DND-41 (cell line): Measurements from ENCODE around the gene CTNNA3.
"Not testable (repeated sequence)": the region's sequence is repeated elsewhere in the genome, so short reads cannot be mapped to it uniquely, and the experiment has no call there.

ENCODE experiments used
- ATAC-seq: fragments of 200-7000 bp; cut with Tn5 transposase; 3 replicates; pipeline ENCODE4 v1.9.1; 2021; ENCODE audit warnings: low read depth; ENCODE audit not compliant: insufficient read depth
- DNase-seq: peaks from one replicate; pipeline ENCODE4 v3.0.0-alpha.2; 2020
- H2AFZ ChIP-seq: 2 replicates; pipeline ENCODE4 v1.6.0; 2012; ENCODE audit warnings: low read depth, low read length
- H3K27ac ChIP-seq: 2 replicates; pipeline ENCODE4 v1.5.1; 2012; ENCODE audit warnings: low read length, inconsistent platforms
- H3K27me3 ChIP-seq: fragments of 200-600 bp; sonication (generic); 2 replicates; pipeline ENCODE4 v1.6.0; 2012; ENCODE audit warnings: low read length, mild to moderate bottlenecking, inconsistent platforms; ENCODE audit not compliant: insufficient read depth, poor library complexity
- H3K36me3 ChIP-seq: 2 replicates; pipeline ENCODE4 v1.5.1; 2012; ENCODE audit warnings: low read length, inconsistent platforms; ENCODE audit not compliant: insufficient read depth
- H3K4me1 ChIP-seq: 2 replicates; pipeline ENCODE4 v1.5.1; 2012; ENCODE audit warnings: mild to moderate bottlenecking, low read length; ENCODE audit not compliant: insufficient read depth
- H3K4me2 ChIP-seq: 2 replicates; pipeline ENCODE4 v1.6.0; 2012; ENCODE audit warnings: mild to moderate bottlenecking, moderate library complexity, low read length, inconsistent platforms; ENCODE audit not compliant: insufficient read depth
- H3K4me3 ChIP-seq, 2 experiments: fragments of 200-600 bp in 1 of 2; shearing (Covaris generic) in 1 of 2; 2 replicates each; pipeline ENCODE4 v1.5.1; 2012 to 2016; ENCODE audit warnings: inconsistent platforms in 2 of 2, low read length in 2 of 2, mild to moderate bottlenecking in 2 of 2, low read depth in 1 of 2, moderate library complexity in 1 of 2
- H3K79me2 ChIP-seq: 2 replicates; pipeline ENCODE4 v1.6.0; 2012; ENCODE audit warnings: low read length, inconsistent platforms; ENCODE audit not compliant: insufficient read depth
- H3K9ac ChIP-seq: 2 replicates; pipeline ENCODE4 v1.6.0; 2012; ENCODE audit warnings: low read depth, mild to moderate bottlenecking, inconsistent platforms, low read length, moderate library complexity
- H3K9me3 ChIP-seq: 2 replicates; pipeline ENCODE4 v1.5.1; 2012; ENCODE audit warnings: low read length, moderate library complexity, mild to moderate bottlenecking, inconsistent platforms; ENCODE audit not compliant: insufficient read depth, severe bottlenecking
- H4K20me1 ChIP-seq: 2 replicates; pipeline ENCODE4 v1.6.0; 2012; ENCODE audit warnings: low read length; ENCODE audit not compliant: insufficient read depth
- EZH2 ChIP-seq: IDR thresholded peaks from 3 replicates; pipeline ENCODE4 v1.6.1; 2012; ENCODE audit warnings: borderline replicate concordance, low read depth, mild to moderate bottlenecking, moderate library complexity, low read length, inconsistent platforms; ENCODE audit not compliant: severe bottlenecking
- TF ChIP-seq, protein P1 (sequence below): IDR thresholded peaks from 2 replicates; pipeline ENCODE4 v1.5.1; 2012; ENCODE audit warnings: borderline replicate concordance, low read length, moderate library complexity, mild to moderate bottlenecking; ENCODE audit not compliant: poor library complexity, severe bottlenecking; ENCODE audit errors: extremely low read depth

CTNNA3 gene

DNA sequence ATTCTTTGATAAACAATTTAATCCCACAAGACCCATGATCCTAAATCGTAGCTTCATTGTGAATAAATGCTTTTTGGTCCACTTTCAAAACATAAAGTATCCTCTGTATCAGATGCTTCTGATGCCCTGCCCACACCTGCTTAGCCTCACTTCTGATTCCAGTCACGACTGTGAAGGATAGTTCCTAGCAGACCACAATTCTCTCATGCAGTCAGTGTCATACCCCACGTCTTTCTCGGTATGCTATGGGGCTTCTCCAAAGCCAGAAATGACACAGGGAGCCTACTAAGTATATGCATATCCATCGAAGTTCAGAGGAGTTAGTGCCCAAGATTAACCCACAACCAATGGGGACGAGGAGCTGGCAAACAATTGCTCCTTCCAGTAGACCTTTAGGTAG lies 27.6 kb upstream of the CTNNA3 start:
- H4K20me1 ChIP-seq: no peaks in the 10 kb centered on the region
- H3K27me3 ChIP-seq: peaks cover 3% of the 10 kb centered on the region
- no peaks in the 10 kb centered on the region for H3K36me3 ChIP-seq
- ATAC-seq (no peak), DNase-seq (no peak)
- TF ChIP-seq, protein P1, sequence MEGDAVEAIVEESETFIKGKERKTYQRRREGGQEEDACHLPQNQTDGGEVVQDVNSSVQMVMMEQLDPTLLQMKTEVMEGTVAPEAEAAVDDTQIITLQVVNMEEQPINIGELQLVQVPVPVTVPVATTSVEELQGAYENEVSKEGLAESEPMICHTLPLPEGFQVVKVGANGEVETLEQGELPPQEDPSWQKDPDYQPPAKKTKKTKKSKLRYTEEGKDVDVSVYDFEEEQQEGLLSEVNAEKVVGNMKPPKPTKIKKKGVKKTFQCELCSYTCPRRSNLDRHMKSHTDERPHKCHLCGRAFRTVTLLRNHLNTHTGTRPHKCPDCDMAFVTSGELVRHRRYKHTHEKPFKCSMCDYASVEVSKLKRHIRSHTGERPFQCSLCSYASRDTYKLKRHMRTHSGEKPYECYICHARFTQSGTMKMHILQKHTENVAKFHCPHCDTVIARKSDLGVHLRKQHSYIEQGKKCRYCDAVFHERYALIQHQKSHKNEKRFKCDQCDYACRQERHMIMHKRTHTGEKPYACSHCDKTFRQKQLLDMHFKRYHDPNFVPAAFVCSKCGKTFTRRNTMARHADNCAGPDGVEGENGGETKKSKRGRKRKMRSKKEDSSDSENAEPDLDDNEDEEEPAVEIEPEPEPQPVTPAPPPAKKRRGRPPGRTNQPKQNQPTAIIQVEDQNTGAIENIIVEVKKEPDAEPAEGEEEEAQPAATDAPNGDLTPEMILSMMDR: no peak
- no peak for TF ChIP-seq EZH2
- H2AFZ ChIP-seq: no peak overlapping the region
- H3K4me1 ChIP-seq: no peaks in the 10 kb centered on the region
- no peak overlapping the region for H3K4me2 ChIP-seq
- H3K79me2 ChIP-seq: no peaks in the 10 kb centered on the region
- H3K9ac ChIP-seq: no peak overlapping the region
- no peak overlapping the region for H3K27ac ChIP-seq
- H3K9me3 ChIP-seq: no peaks in the 10 kb centered on the region
- no peak overlapping the region for H3K4me3 ChIP-seq

DNA sequence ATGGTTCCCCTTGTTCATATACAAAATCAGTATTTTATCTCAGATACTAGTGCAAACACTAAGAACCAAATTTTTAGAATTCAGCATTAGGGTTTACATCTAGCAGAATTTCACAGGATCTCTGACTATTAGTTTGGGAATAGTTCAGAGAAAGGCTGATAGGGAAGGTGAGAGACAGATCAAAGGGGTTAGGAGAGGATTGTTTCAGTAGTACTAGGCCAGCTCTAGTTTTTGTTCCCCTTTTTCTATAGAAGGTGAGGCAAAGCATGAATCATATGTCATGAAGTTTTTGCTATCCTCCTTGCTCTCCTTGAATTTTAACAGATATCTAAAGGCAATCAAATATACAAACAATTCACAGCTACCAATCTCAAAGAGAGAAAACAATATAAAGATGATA lies 26.1 kb upstream of the CTNNA3 start:
- H3K27me3 ChIP-seq: peaks cover 3% of the 10 kb centered on the region
- no peak for TF ChIP-seq EZH2
- TF ChIP-seq, protein P1: no peak
- no peak overlapping the region for H3K27ac ChIP-seq
- H3K36me3 ChIP-seq: no peaks in the 10 kb centered on the region
- H3K4me1 ChIP-seq: no peaks in the 10 kb centered on the region
- H2AFZ ChIP-seq: no peak overlapping the region
- H3K9me3 ChIP-seq: no peaks in the 10 kb centered on the region
- DNase-seq (no peak), ATAC-seq (no peak)
- H3K4me2 ChIP-seq: no peak overlapping the region
- no peaks in the 10 kb centered on the region for H3K79me2 ChIP-seq
- no peaks in the 10 kb centered on the region for H4K20me1 ChIP-seq
- no peak overlapping the region for H3K4me3 ChIP-seq
- no peak overlapping the region for H3K9ac ChIP-seq

DNA sequence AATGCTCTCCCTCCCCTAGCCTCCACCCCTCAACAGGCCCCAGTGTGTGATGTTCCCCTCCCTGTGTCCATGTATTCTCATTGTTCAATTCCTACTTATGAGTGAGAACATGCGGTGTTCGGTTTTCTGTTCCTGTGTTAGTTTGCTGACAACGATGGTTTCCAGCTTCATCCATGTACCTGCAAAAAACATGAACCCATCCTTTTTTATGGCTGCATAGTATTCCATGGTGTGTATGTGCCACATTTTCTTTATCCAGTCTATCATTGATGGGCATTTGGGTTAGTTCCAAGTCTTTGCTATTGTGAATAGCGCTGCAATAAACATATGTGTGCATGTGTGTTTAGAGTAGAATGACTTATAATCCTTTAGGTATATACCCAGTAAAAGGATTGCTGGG lies 20.5 kb upstream of the CTNNA3 start:
- not testable (repeated sequence) for H3K9ac ChIP-seq, H3K79me2 ChIP-seq, H3K4me3 ChIP-seq, H3K27me3 ChIP-seq, H3K27ac ChIP-seq, H3K4me2 ChIP-seq, DNase-seq, H3K9me3 ChIP-seq, H3K4me1 ChIP-seq, H3K36me3 ChIP-seq, H4K20me1 ChIP-seq, ATAC-seq, H2AFZ ChIP-seq

DNA sequence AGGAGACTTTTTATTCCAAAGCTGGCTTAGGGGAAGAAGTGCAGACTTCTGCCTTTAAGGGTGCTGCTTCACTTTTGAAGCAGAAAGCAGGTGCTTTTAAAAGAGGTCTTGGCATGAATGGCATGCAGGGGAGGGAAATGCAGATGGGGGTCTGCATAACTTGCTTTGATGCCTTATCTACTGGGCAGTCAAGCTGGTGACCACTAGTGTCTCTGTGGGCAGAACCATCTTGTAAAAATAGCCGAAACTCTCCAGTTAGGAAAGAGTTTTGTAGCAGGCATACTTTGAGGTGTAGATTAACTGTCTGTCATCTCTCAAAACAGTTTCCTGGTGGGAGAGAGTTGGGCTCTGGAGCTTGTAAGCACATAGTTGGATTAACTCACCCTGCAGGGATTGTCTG lies 9.9 kb upstream of the CTNNA3 start:
- no peaks in the 10 kb centered on the region for H4K20me1 ChIP-seq
- no peak for TF ChIP-seq EZH2
- TF ChIP-seq, protein P1: no peak
- H3K4me3 ChIP-seq: no peak overlapping the region
- no peaks in the 10 kb centered on the region for H3K9me3 ChIP-seq
- no peak overlapping the region for H3K27ac ChIP-seq
- no peak overlapping the region for H3K9ac ChIP-seq
- no peaks in the 10 kb centered on the region for H3K4me1 ChIP-seq
- H3K27me3 ChIP-seq: no peaks in the 10 kb centered on the region
- no peak overlapping the region for H3K4me2 ChIP-seq
- no peaks in the 10 kb centered on the region for H3K36me3 ChIP-seq
- H2AFZ ChIP-seq: no peak overlapping the region
- ATAC-seq (no peak), DNase-seq (no peak)
- H3K79me2 ChIP-seq: no peaks in the 10 kb centered on the region

DNA sequence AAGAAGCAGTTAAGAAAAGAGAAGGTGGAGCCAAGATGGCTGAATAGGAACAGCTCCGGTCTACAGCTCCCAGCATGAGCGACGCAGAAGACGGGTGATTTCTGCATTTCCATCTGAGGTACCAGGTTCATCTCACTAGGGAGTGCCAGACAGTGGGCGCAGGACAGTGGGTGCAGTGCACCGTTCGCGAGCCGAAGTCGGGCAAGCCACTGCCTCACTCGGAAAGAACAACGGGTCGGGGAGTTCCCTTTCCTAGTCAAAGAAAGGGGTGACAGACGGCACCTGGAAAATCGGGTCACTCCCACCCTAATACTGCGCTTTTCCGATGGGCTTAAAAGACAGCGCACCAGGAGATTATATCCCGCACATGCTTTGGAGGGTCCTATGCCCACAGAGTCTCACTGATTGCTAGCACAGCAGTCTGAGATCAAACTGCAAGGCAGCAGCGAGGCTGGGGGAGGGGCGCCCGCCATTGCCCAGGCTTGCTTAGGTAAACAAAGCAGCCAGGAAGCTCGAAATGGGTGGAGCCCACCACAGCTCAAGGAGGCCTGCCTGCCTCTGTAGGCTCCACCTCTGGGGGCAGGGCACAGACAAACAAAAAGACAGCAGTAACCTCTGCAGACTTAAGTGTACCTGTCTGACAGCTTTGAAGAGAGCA lies 3.7 kb upstream of the CTNNA3 start:
- H3K27me3 ChIP-seq, H4K20me1 ChIP-seq, H3K4me1 ChIP-seq, H3K36me3 ChIP-seq, H2AFZ ChIP-seq, H3K4me2 ChIP-seq, H3K9me3 ChIP-seq, H3K4me3 ChIP-seq, ATAC-seq, DNase-seq, H3K27ac ChIP-seq, H3K79me2 ChIP-seq, H3K9ac ChIP-seq: not testable (repeated sequence)
